KOPT-K1 (cell line): Measurements from ENCODE around the gene CCDC196.
"Not testable (repeated sequence)": the region's sequence is repeated elsewhere in the genome, so short reads cannot be mapped to it uniquely, and the experiment has no call there.

ENCODE experiments used
- H3K27ac ChIP-seq: fragments of 200-600 bp; sonication (generic); 2 replicates; pipeline ENCODE4 v1.5.1; 2016; ENCODE audit warnings: antibody characterized with exemption, mild to moderate bottlenecking, low read depth, low read length; ENCODE audit not compliant: poor library complexity, severe bottlenecking
- H3K36me3 ChIP-seq: fragments of 200-600 bp; sonication (generic); 2 replicates; pipeline ENCODE4 v1.5.1; 2017; ENCODE audit warnings: antibody characterized with exemption, mild to moderate bottlenecking, low read length, moderate library complexity; ENCODE audit not compliant: insufficient read depth
- H3K9me3 ChIP-seq: fragments of 200-600 bp; sonication (generic); 2 replicates; pipeline ENCODE4 v1.5.1; 2017; ENCODE audit warnings: antibody characterized with exemption, low read length, mild to moderate bottlenecking; ENCODE audit not compliant: insufficient read depth, poor library complexity, severe bottlenecking

The CCDC196 gene

DNA sequence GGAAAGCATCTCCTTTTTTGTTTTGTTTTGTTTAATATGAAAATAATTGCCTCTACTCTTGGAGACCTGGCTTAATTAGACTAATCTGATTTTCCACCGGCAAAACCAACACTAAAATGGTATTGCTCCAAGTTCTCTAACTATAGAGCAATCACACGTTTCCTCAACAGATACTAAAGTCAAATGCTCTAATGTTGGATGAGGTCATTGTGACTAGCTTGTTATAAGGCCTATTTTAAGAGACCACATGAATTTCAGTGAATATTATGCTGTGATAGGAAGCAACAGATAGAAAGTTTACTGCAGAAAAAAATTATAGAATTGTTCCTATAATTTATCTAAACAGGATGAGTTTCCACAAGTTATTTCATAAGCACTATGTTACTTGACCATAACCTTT, 3.3 kb upstream of the CCDC196 start:
- Histone ChIP-seq H3K27ac (no peak overlapping the region), H3K9me3 (no peaks in the 10 kb centered on the region), H3K36me3 (no peaks in the 10 kb centered on the region)

DNA sequence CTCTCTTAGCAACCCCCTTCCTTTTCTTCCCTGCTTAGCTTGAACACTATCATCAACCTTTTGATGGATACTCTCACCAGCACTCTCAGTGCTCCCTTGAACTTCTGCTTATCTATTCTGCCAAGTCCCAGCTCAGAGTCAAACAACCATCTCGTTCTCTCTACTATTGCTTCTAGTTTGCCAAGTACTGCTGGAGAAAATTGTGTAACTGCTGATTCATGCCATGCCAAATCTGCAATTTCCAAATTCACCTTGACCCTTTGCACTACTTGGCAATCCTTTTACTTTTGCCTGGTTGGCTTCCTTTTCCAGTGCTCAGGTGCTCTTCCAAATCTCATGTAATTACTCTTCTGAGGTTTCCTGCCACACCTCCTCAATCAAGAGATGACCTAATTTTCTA, 2.8 kb upstream of the CCDC196 start:
- Histone ChIP-seq H3K27ac (no peak overlapping the region), H3K9me3 (no peaks in the 10 kb centered on the region), H3K36me3 (no peaks in the 10 kb centered on the region)

DNA sequence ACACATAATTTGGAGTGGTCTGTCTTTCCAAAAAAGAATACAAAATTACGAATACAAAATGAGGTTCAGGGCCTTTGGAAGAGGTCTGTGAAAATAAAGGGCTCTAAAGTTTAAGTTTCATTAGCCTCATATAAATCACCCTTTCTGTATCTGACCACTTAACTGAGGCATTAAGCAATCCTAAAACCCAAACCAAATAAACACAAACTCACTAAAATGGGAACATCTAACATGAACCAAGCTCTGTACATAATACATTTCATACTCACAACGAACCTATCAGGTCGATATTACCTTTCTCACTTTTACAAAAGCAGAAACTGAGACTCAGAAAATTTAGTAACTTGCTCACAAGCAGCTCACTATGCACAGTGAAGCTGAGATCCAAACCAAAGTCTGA, 1.1 kb upstream of the CCDC196 start:
- no peaks in the 10 kb centered on the region for H3K9me3 ChIP-seq
- H3K27ac ChIP-seq: no peak overlapping the region
- no peaks in the 10 kb centered on the region for H3K36me3 ChIP-seq

DNA sequence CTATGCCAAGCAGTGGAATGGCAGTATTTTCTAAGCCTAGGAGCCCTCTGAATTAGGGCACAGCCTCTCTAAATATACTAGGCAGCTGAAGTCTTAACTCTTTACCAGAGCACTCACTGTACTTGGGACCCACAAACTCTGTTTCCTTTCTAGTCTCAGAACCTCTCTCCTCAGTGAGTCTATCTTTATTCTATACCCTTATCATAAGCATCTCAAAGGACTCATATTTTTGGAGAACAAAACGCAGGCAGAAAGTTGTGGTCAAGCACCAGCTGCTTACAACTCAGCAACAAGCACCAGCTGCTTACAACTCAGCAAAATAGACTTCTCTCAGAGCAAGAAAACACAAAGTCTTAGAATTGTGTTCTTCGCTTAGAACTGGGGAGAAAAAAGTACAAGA, 993 bp downstream of the CCDC196 start:
- Histone ChIP-seq H3K9me3 (no peaks in the 10 kb centered on the region), H3K27ac (no peak overlapping the region), H3K36me3 (no peaks in the 10 kb centered on the region)

DNA sequence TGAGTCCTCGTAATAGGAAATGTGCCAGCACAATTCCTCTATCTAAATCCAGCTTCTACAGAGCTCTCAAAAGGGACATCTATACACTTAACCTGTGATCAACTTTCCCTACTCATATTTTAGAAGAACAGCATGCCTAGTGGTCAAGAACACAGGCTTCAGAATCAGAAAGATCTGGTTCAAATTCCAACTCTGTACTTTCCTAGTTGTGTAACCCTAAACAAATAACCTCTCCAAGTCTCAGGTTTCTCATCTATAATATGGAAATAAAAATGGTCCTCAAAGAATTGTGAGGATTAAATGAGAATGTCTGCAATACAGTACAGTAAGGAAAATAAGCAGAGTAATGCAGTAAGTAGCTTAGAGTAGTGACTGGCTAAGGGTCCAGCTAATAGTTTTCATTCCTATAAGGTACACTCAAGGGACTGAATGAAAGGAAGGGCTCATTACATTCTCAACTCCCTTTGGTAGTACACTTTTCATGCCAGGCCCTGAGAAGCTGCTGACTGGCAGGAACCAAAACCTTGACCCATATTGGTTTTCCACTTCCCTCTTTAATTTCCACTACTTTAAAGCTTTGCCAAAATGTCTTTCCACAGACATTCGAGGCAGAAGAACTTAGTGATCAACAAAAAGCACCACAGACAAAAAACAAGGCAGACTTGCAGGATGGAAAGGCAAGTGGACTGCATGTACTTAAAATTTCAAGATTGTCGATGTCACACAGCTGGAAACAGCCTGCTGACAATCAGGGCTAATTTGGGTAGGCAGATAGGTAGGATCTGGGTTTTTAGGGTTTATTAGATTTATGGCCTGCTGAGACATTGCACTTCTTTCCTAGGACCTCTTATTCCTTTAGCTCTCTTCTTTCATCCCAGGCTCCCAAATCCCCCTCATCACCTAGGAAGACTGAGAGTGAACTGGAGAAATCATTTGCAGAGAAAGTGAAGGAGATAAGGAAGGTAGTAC, 4.3 kb downstream of the CCDC196 start:
- Histone ChIP-seq H3K36me3 (no peaks in the 10 kb centered on the region), H3K9me3 (no peaks in the 10 kb centered on the region), H3K27ac (no peak overlapping the region)

DNA sequence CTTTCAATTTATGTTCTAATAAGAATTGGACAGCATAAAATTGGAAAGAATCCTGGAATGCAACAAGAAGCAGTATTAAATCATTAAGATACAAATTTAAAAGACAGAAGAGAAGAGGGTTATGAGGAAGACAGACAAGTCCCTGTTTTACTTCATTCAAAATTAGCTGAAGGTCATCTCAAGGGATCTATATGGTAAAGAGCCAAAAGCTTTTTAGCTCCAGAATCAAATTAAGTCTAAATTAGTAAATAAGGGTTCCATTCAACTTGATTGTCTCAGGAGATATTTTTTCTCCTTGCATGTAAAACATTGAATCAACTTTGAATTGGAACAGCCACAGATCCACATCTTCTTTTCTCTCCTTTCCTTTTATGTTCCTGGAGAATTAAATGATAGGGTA, 7.6 kb downstream of the CCDC196 start:
- Histone ChIP-seq H3K36me3 (no peaks in the 10 kb centered on the region), H3K9me3 (no peaks in the 10 kb centered on the region), H3K27ac (no peak overlapping the region)

DNA sequence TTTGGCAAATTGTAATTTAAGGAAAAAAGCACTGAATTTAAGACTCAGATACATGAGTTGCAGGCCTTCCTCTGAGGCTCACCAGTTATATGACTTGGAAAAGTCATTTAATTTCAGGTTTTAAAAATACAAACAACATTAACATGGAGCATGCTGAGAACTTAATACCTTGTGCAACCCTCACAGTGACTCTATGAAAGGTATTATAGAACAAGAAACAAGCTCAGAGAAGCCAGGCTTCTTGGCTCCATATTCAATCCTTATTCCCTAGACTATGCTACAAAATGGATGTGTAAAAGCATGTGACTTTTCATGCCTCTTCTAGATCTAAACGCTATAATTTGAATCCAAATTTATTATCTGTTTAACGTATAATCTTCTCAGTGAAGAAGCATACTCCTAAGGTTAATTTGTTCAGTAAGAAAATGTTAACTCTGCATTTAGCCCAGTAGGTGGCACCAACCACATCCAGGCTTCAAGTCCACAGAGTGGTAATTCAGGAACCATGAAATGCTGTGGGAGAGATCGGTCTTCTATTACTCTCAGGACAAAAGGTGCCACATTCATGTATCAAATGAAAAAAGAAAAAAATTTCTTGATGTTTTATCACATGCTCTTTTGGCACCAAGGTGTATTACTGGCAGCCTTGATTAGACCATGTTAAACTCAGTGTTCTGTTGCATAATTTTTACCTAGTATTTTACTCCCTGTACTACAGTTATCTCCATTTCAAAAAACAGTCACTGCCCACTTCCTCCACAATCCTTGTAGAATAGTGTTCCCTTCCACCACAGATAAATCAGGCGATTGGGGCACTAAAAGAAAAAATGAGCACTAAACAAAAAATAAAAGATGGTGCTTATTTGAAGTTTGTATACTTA, 9.3 kb downstream of the CCDC196 start:
- H3K9me3 ChIP-seq: no peaks in the 10 kb centered on the region
- H3K36me3 ChIP-seq: no peaks in the 10 kb centered on the region
- no peak overlapping the region for H3K27ac ChIP-seq

DNA sequence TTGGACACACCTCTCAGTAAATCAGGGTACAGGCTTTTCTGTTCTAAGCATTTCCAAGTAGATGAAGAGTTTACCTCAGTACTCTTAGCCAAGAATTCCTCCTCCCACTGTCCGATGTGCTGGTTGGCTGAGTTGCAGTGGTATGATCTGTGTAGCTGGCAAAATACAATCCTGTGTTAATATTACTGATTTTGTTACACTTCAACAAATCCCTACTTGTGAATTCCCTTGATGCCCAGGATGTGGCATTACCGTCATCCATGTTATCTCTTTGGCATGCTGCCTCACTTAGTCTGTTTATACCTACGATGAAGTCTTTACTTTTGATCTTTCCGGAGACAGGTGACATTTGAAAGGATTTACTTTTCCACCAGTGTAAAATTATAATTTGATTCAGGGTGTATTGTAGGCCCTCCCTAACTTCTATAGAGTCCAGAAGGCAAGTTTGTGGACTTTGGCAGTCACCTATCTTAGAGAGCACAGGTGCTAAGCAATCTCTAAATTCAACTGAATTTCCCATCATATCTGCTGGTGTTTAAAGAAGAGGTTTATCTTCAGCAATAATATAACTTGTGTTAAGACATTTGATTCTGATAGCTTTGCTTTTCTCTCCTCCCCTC, 10.1 kb downstream of the CCDC196 start:
- no peak overlapping the region for H3K27ac ChIP-seq
- no peaks in the 10 kb centered on the region for H3K9me3 ChIP-seq
- no peaks in the 10 kb centered on the region for H3K36me3 ChIP-seq

DNA sequence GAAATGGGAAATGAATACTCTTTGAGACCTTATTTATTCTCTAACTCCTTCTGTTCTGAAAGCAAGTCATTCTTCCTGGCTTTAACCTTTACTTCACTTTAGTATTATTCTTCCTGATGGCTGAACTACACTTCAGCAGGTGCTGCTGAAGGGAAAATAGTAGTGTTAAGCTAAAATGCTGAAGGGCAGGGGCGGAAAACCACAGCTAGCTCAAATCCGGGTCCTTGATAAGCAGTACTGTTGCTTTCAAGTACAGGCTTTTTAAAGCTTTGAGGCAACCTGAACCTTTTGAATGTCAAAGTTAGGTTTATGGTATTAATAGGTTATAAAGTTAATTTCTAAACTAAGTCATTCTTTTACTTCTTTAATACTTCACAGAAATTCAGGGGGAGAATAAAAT, 10.7 kb downstream of the CCDC196 start:
- no peaks in the 10 kb centered on the region for H3K9me3 ChIP-seq
- H3K27ac ChIP-seq: no peak overlapping the region
- no peaks in the 10 kb centered on the region for H3K36me3 ChIP-seq

DNA sequence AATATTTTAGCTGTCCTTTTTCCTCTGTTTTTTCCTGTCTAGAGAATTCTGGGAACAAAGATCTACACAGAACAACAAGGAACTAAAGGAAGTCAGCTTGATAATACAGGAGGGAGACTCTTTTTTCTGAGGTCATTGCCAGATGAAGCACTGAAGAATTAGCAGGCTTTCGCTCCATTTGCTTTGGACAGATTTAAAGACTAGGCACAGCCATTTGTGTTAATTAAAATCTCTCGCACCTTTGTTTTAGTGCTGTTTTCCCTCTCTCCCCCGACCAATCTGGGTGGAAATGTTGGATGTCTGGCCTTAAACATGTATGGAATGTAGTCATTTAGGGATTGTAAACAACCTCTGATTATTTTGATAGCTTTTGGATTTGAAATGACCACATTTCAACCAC, 12.1 kb downstream of the CCDC196 start:
- Histone ChIP-seq H3K36me3 (no peaks in the 10 kb centered on the region), H3K9me3 (no peaks in the 10 kb centered on the region), H3K27ac (no peak overlapping the region)

DNA sequence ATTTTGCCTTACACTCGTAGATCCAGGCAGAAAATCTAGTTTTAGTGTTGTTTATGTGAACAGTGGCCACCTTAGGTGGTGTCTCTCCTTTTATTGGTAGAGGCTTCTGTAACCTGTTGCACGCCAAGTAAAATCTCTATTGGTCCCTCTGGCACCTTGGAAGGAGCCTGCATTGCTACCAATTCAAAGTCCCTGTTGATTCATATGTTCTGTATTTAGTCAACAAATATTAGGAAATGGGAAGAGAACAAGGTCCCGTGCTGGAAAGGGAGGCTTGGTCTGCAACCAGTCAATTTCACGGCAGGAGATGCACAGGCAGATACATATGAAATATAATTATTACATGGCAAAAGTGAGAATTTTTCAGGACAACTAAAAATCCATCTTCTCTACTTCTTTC, 15.4 kb downstream of the CCDC196 start:
- Histone ChIP-seq H3K27ac (no peak overlapping the region), H3K9me3 (no peaks in the 10 kb centered on the region), H3K36me3 (no peaks in the 10 kb centered on the region)

DNA sequence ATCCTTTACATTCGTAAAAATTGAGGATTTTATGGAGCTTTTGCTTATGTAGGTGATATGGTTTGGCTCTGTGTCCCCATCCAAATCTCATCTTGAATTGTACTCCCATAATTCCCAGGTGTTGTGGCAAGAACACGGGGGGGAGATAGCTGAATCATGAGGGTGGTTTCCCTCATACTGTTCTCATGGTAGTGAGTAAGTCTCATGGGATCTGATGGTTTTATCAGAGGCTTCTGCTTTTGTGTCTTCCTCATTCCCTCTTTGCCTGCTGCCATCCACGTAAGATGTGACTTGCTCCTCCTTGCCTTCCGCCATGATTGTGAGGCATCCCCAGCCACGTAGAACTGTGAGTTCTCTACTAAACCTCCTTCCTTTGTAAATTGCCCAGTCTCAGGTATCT, 16.7 kb downstream of the CCDC196 start:
- H3K9me3 ChIP-seq, H3K27ac ChIP-seq, H3K36me3 ChIP-seq: not testable (repeated sequence)

DNA sequence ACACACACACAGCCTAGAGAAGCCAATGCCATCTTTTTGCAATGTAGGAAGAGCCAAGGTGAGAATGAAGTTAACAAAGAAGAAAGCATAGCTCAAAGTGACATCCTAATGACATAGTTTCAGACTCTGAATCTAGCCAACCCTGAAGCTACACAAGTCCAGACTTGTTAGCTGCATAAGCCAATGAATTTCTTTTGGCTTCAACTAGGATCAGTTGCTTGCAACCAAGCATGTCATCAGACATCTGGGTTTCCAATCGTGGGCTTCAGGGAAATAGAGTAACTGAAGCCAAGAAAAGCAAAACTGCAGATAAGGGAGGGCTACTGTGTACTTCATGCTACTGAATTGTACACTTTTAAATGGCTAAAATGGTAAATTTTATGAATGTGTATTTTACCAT, 17.4 kb downstream of the CCDC196 start:
- Histone ChIP-seq H3K36me3 (no peaks in the 10 kb centered on the region), H3K9me3 (peaks cover 12% of the 10 kb centered on the region), H3K27ac (no peak overlapping the region)

DNA sequence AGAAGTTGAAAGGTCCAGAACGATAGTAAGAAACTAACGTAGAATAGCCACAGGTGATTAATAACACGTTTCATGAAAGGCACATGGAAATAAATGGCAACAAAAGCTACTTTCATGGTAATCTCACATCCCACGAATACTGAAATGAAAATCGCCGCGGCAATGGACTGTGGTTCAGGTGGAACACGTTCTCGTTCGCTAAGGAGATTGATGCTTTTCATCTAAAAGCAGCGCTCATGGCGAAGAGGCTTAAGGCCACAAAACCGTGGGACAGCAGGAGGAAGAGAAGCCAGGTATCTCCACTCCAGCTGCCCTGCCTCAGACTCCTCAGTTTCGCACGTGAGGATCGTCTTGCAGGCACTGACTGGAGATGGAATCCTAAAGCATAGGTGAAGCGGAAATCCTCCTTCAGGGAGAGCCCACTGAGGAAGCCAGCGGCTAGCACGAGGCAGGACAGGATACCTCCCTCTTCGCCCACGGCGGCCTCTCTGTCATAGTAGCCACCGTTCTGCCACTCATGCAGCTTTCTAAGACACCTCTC, 21.1 kb downstream of the CCDC196 start:
- no peak overlapping the region for H3K27ac ChIP-seq
- H3K9me3 ChIP-seq: peaks cover 22% of the 10 kb centered on the region
- no peaks in the 10 kb centered on the region for H3K36me3 ChIP-seq
